ENCODE data around the gene MTMR1. TPM values are rescaled to one million over a fixed set of nuclear protein-coding genes. Genes with fewer than 3 reads are reported as not detected.
A peak's percentile ranks its signal among the peaks of the same experiment; 100 is the strongest.

The MTMR1 gene
- total RNA-seq, 1 experiment from 2014 or later, result 33.2 TPM

DNA sequence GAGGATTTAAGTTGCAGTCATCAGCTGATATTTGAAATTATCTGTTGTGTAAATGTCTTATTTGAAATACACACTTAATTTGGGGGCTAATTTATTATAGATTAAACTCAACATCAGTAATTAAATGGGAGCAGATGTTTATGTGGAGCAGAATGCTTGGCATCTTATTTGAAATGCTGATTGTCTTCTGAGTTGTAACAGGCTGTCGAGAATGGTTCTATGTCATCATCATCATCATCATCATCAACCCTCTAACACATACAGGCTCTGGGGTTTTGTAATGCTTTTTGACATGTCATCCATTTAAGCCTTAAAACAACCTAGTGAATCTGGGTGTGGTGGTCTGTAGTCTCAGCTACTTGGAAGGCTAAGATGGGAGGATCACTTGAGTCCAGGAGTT lies 8.2 kb downstream of the MTMR1 start:
- no peak for DNase-seq
- Histone ChIP-seq H3K27me3 (ENCODE audit: low read length) (no peaks in the 10 kb centered on the region), H3K9me2 (replicated peaks; ENCODE audit: insufficient read depth, low read length) (no peaks in the 10 kb centered on the region), H2AFZ (ENCODE audit: low read length) (no peak overlapping the region), H3K9ac (ENCODE audit: low read length) (no peak overlapping the region), H3K9me3 (ENCODE audit: low read length) (no peaks in the 10 kb centered on the region), H4K20me1 (ENCODE audit: insufficient read depth, low read depth, low read length) (no peaks in the 10 kb centered on the region), H3K4me1 (ENCODE audit: low read length) (peaks cover 34% of the 10 kb centered on the region), H3K36me3 (ENCODE audit: insufficient read depth, low read length) (peaks cover 18% of the 10 kb centered on the region; the same call in 1 of the 2 replicates), H3K27ac (ENCODE audit: low read length) (no peak overlapping the region), H3K4me3 (ENCODE audit: low read length) (no peak overlapping the region), H3K79me2 (ENCODE audit: low read length) (peaks cover 69% of the 10 kb centered on the region), H3K4me2 (ENCODE audit: low read depth, low read length, poor library complexity, severe bottlenecking) (no peak overlapping the region)

DNA sequence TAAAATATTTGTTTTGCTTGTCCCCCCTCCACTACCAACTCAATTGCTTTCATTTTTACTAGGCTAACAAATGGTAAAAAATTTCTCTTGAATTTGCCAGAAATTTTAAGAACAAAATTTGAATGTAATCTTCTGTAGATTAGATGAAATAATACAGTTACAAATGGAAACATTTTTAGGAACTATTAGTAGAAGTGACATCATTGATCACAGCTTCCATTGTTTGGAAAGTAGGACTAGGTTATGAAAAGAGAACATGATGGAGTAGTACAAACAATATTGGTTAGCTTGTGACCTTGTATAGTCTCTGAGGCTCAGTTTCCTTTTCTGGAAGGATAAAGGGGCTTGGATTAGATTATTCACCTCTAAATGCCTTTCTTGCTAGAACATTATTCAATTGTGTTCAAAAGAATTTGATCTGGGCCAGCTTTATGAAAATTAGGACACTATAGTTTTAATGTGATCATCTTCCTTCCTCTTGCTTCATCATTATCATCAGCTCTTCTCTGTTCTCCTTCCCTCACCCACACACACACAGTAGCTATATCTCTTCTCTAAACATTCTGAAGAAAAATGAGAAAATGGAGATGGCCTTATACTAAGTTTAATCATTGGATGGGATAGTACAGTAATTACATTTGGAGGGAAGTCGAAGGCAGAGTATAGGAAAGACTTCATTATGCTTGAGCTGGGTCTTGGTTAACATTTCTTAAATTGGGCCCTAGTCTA lies 9.9 kb downstream of the MTMR1 start:
- Histone ChIP-seq H3K9me3 (ENCODE audit: low read length) (no peaks in the 10 kb centered on the region), H2AFZ (ENCODE audit: low read length) (no peak overlapping the region), H3K27me3 (ENCODE audit: low read length) (no peaks in the 10 kb centered on the region), H3K9me2 (replicated peaks; ENCODE audit: insufficient read depth, low read length) (no peaks in the 10 kb centered on the region), H3K4me3 (ENCODE audit: low read length) (no peak overlapping the region), H3K4me1 (ENCODE audit: low read length) (peaks cover 25% of the 10 kb centered on the region), H3K9ac (ENCODE audit: low read length) (no peak overlapping the region), H4K20me1 (ENCODE audit: insufficient read depth, low read depth, low read length) (no peaks in the 10 kb centered on the region), H3K36me3 (ENCODE audit: insufficient read depth, low read length) (peaks cover 19% of the 10 kb centered on the region; the same call in 1 of the 2 replicates), H3K79me2 (ENCODE audit: low read length) (peaks cover 62% of the 10 kb centered on the region), H3K4me2 (ENCODE audit: low read depth, low read length, poor library complexity, severe bottlenecking) (no peak overlapping the region), H3K27ac (ENCODE audit: low read length) (peak overlapping the region; percentile 18)
- no peak for DNase-seq

DNA sequence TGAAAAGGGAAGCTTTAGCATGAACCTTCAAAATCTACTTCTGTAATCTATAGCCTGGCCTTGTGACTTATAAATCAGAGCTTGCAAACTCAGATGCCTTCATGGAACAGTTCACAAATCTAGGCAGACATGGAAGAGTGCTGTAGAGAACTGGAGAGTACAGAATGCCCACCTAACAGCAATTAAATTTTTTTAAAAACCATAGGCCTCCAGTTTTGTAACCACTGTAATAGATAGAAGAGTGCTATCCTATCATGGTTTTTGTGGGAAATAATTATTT lies 10.4 kb downstream of the MTMR1 start:
- Histone ChIP-seq H3K4me2 (ENCODE audit: low read depth, low read length, poor library complexity, severe bottlenecking) (no peak overlapping the region), H3K9me3 (ENCODE audit: low read length) (no peaks in the 10 kb centered on the region), H3K9ac (ENCODE audit: low read length) (no peak overlapping the region), H2AFZ (ENCODE audit: low read length) (no peak overlapping the region), H3K4me1 (ENCODE audit: low read length) (peaks cover 25% of the 10 kb centered on the region), H3K36me3 (ENCODE audit: insufficient read depth, low read length) (peaks cover 19% of the 10 kb centered on the region; the same call in 1 of the 2 replicates), H3K27me3 (ENCODE audit: low read length) (no peaks in the 10 kb centered on the region), H3K79me2 (ENCODE audit: low read length) (peaks cover 61% of the 10 kb centered on the region), H4K20me1 (ENCODE audit: insufficient read depth, low read depth, low read length) (no peaks in the 10 kb centered on the region), H3K9me2 (replicated peaks; ENCODE audit: insufficient read depth, low read length) (no peaks in the 10 kb centered on the region), H3K4me3 (ENCODE audit: low read length) (no peak overlapping the region), H3K27ac (ENCODE audit: low read length) (peak overlapping the region; percentile 18; the same call in 1 of the 2 replicates)
- no peak for DNase-seq

DNA sequence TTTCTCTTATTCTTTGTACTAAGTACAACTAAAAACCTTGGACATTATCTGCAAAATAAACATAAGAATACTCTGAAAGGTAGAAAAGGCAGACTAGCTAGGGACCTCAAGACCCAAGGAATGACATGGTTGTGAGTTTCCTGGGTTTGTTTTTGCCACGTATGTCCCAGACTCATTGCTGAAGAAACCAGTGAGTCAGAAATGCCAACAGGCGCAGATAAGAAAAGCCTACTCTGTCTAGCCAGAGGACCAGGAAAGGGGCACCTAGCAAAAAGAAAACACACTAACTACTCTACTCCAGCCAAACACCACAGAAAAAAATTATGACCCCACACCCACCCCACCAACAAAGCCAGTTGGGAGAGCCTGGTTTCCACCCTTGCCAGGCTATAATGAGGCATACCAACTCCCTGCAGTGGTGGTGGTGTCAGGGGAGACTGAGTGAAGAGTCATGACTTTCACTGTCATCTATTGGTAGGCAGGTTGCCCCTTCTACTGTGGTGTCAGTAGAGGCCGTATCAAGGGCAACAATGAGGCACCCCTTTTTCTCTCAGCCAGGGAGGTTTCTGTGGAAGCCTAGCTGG lies 10.9 kb downstream of the MTMR1 start:
- H3K36me3 ChIP-seq (ENCODE audit: insufficient read depth, low read length), result peaks cover 19% of the 10 kb centered on the region; the same call in 1 of the 2 replicates
- H3K4me2 ChIP-seq (ENCODE audit: low read depth, low read length, poor library complexity, severe bottlenecking), result no peak overlapping the region
- no peaks in the 10 kb centered on the region for H4K20me1 ChIP-seq (ENCODE audit: insufficient read depth, low read depth, low read length)
- H3K27ac ChIP-seq (ENCODE audit: low read length), result no peak overlapping the region
- DNase-seq, result no peak
- peaks cover 61% of the 10 kb centered on the region for H3K79me2 ChIP-seq (ENCODE audit: low read length)
- H3K4me1 ChIP-seq (ENCODE audit: low read length), result peaks cover 22% of the 10 kb centered on the region
- no peaks in the 10 kb centered on the region for H3K27me3 ChIP-seq (ENCODE audit: low read length)
- H3K4me3 ChIP-seq (ENCODE audit: low read length), result no peak overlapping the region
- no peaks in the 10 kb centered on the region for H3K9me2 ChIP-seq (replicated peaks; ENCODE audit: insufficient read depth, low read length)
- no peaks in the 10 kb centered on the region for H3K9me3 ChIP-seq (ENCODE audit: low read length)
- no peak overlapping the region for H2AFZ ChIP-seq (ENCODE audit: low read length)
- no peak overlapping the region for H3K9ac ChIP-seq (ENCODE audit: low read length)

DNA sequence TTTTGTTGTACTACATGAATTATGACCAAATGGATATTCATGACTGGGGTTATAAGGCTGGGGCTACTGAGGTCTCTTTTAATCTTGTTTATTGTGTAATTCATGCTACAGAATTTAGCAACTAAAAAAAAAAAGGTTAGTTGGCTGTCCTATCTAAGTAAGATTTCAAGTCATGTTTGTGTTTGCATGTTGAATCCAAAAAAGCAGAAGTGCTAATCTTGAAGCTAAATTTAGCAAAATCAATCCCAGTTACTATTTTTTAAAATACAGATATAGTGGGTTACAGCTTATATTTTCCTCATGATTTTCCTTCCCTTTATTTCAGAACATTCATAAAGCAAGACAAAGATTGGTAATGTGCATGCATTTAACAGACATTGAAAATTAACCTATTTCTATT lies 19.4 kb downstream of the MTMR1 start:
- H3K27ac ChIP-seq (ENCODE audit: low read length), result peak overlapping the region; percentile 66
- peaks cover 49% of the 10 kb centered on the region for H3K79me2 ChIP-seq (ENCODE audit: low read length)
- H3K4me3 ChIP-seq (ENCODE audit: low read length), result no peak overlapping the region

DNA sequence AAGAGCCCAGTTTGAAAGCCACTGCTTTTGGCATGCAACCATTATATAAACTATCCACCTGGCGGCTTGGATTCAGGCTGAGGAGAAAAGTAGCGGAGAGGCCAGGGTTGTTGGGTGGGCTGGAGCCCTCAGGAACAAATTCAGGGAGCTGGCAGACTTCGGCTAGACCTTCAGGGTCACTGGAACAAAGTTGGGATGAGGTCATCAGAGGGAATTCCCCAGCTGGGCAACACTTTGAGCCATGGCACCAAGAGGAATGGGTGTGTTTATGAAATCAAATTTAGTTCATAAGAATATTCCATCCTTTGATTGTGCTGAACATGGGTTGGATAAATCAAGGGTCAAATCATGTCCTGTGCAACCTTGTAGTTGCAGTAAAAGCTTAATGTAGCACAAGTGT lies 22.0 kb downstream of the MTMR1 start:
- Histone ChIP-seq H3K4me1 (ENCODE audit: low read length) (peaks cover 37% of the 10 kb centered on the region), H3K9ac (ENCODE audit: low read length) (no peak overlapping the region)

More for the DNA sequence above, 19.4 kb downstream of the MTMR1 start:
- Histone ChIP-seq H3K9ac (ENCODE audit: low read length) (peak overlapping the region; percentile 16; the same call in 1 of the 2 replicates), H3K36me3 (ENCODE audit: insufficient read depth, low read length) (no peaks in the 10 kb centered on the region), H2AFZ (ENCODE audit: low read length) (no peak overlapping the region), H3K9me3 (ENCODE audit: low read length) (no peaks in the 10 kb centered on the region), H4K20me1 (ENCODE audit: insufficient read depth, low read depth, low read length) (no peaks in the 10 kb centered on the region), H3K9me2 (replicated peaks; ENCODE audit: insufficient read depth, low read length) (no peaks in the 10 kb centered on the region), H3K4me1 (ENCODE audit: low read length) (peaks cover 34% of the 10 kb centered on the region), H3K4me2 (ENCODE audit: low read depth, low read length, poor library complexity, severe bottlenecking) (peak overlapping the region; percentile 51), H3K27me3 (ENCODE audit: low read length) (no peaks in the 10 kb centered on the region)
- DNase-seq, result no peak

DNA sequence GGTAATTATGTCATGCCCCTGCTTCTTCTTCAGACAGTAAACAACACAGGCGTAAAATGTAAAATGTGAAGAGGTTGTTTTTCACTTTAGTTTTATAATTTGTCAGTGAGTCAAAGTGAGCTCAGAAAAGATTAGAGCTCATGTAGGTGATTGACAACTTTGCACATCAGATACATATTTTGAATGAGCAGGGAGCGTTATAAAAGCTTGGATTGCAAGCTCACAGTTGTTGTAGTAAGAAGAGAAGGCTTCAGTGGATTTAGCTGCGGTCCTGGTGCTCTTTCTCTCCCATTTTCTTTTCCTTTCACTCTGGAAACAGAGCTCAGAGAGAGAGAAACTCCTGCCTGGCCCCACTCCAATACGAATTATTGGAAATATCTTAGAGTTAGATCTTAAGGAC lies 26.4 kb downstream of the MTMR1 start:
- 0 out of 2 replicates have a peak, but pooled peaks cover 3% of the 10 kb centered on the region for H4K20me1 ChIP-seq (ENCODE audit: insufficient read depth, low read depth, low read length)
- no peaks in the 10 kb centered on the region for H3K27me3 ChIP-seq (ENCODE audit: low read length)
- no peak for DNase-seq
- H3K79me2 ChIP-seq (ENCODE audit: low read length), result peaks cover 62% of the 10 kb centered on the region
- peaks cover 10% of the 10 kb centered on the region; the same call in 1 of the 2 replicates for H3K4me1 ChIP-seq (ENCODE audit: low read length)
- H3K27ac ChIP-seq (ENCODE audit: low read length), result no peak overlapping the region
- no peak overlapping the region for H2AFZ ChIP-seq (ENCODE audit: low read length)
- 0 out of 2 replicates have a peak, but pooled peaks cover 3% of the 10 kb centered on the region for H3K9me3 ChIP-seq (ENCODE audit: low read length)
- no peak overlapping the region for H3K4me3 ChIP-seq (ENCODE audit: low read length)
- H3K4me2 ChIP-seq (ENCODE audit: low read depth, low read length, poor library complexity, severe bottlenecking), result no peak overlapping the region
- H3K36me3 ChIP-seq (ENCODE audit: insufficient read depth, low read length), result peaks cover 19% of the 10 kb centered on the region
- no peak overlapping the region for H3K9ac ChIP-seq (ENCODE audit: low read length)
- no peaks in the 10 kb centered on the region for H3K9me2 ChIP-seq (replicated peaks; ENCODE audit: insufficient read depth, low read length)

More for the DNA sequence above, 22.0 kb downstream of the MTMR1 start:
- Histone ChIP-seq H3K9me2 (replicated peaks; ENCODE audit: insufficient read depth, low read length) (no peaks in the 10 kb centered on the region), H3K79me2 (ENCODE audit: low read length) (peaks cover 62% of the 10 kb centered on the region), H3K27ac (ENCODE audit: low read length) (peak overlapping the region; percentile 59), H3K9me3 (ENCODE audit: low read length) (no peaks in the 10 kb centered on the region), H3K36me3 (ENCODE audit: insufficient read depth, low read length) (peaks cover 15% of the 10 kb centered on the region), H4K20me1 (ENCODE audit: insufficient read depth, low read depth, low read length) (0 out of 2 replicates have a peak, but pooled peaks cover 3% of the 10 kb centered on the region), H2AFZ (ENCODE audit: low read length) (no peak overlapping the region), H3K4me3 (ENCODE audit: low read length) (no peak overlapping the region), H3K4me2 (ENCODE audit: low read depth, low read length, poor library complexity, severe bottlenecking) (no peak overlapping the region), H3K27me3 (ENCODE audit: low read length) (no peaks in the 10 kb centered on the region)
- no peak for DNase-seq

DNA sequence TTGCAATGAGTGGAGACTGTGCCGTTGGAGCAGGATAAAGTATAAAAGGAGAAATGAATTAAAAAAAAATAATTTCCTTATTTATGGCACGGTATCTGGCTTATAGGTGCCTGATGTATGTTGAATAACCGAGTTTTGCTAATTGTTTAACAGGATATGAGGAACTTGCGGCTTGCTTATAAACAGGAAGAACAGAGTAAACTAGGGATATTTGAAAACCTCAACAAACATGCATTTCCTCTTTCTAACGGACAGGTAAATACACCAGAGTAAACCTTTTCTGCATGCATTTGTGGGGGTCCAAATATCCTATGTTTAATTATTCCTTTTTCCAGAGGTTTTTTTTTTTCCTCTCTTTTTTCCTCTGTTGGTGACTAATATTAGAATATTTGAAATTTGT lies 36.8 kb downstream of the MTMR1 start:
- Histone ChIP-seq H3K4me2 (ENCODE audit: low read depth, low read length, poor library complexity, severe bottlenecking) (no peak overlapping the region), H3K79me2 (ENCODE audit: low read length) (peaks cover 16% of the 10 kb centered on the region), H3K27me3 (ENCODE audit: low read length) (no peaks in the 10 kb centered on the region), H3K9me2 (replicated peaks; ENCODE audit: insufficient read depth, low read length) (no peaks in the 10 kb centered on the region), H3K36me3 (ENCODE audit: insufficient read depth, low read length) (0 out of 2 replicates have a peak, but pooled peaks cover 6% of the 10 kb centered on the region), H3K9me3 (ENCODE audit: low read length) (no peaks in the 10 kb centered on the region), H3K27ac (ENCODE audit: low read length) (no peak overlapping the region), H2AFZ (ENCODE audit: low read length) (no peak overlapping the region), H3K4me1 (ENCODE audit: low read length) (no peaks in the 10 kb centered on the region), H3K4me3 (ENCODE audit: low read length) (no peak overlapping the region), H3K9ac (ENCODE audit: low read length) (no peak overlapping the region), H4K20me1 (ENCODE audit: insufficient read depth, low read depth, low read length) (no peaks in the 10 kb centered on the region)
- no peak for DNase-seq
